Measurements from ENCODE around the gene METTL18.
"Not testable (repeated sequence)": the region's sequence is repeated elsewhere in the genome, so short reads cannot be mapped to it uniquely, and the experiment has no call there.

METTL18 gene

GRCh38 chr1:169794530-169795416, at the start of gene METTL18:
Gene METTL18 (minus strand): TSS chr1:169794907. CDS start chr1:169793695, 1,212 bp downstream.
- in situ Hi-C loops (cut with MboI; ENCODE audit: low sequenced_read_pairs), result no loop called here

GRCh38 chr1:169838942-169839341, 44.2 kb upstream of the METTL18 start:
- in situ Hi-C loops (cut with MboI; ENCODE audit: low sequenced_read_pairs), result no loop called here

- in situ Hi-C loops (cut with MboI; ENCODE audit: low sequenced_read_pairs), result no loop called here
Measured at GRCh38 chr1:169836198-169836597, 41.5 kb upstream of the METTL18 start.

- in situ Hi-C loops (cut with MboI; ENCODE audit: low sequenced_read_pairs), result no loop called here
Measured at GRCh38 chr1:169835647-169836046, 40.9 kb upstream of the METTL18 start.

- in situ Hi-C loops (cut with MboI; ENCODE audit: low sequenced_read_pairs), result no loop called here
Measured at GRCh38 chr1:169834869-169835268, 40.2 kb upstream of the METTL18 start.

GRCh38 chr1:169833179-169833901, 38.6 kb upstream of the METTL18 start:
- in situ Hi-C loops (cut with MboI; ENCODE audit: low sequenced_read_pairs), result no loop called here

GRCh38 chr1:169829671-169830070, 35.0 kb upstream of the METTL18 start:
- in situ Hi-C loops (cut with MboI; ENCODE audit: low sequenced_read_pairs), result no loop called here

- in situ Hi-C loops (cut with MboI; ENCODE audit: low sequenced_read_pairs), result no loop called here
Measured at GRCh38 chr1:169824153-169824552, 29.4 kb upstream of the METTL18 start.

GRCh38 chr1:169821500-169821899, 26.8 kb upstream of the METTL18 start:
- in situ Hi-C loops (cut with MboI; ENCODE audit: low sequenced_read_pairs), result no loop called here

GRCh38 chr1:169816617-169817016, 21.9 kb upstream of the METTL18 start:
- in situ Hi-C loops (cut with MboI; ENCODE audit: low sequenced_read_pairs), result no loop called here

GRCh38 chr1:169814265-169814664, 19.6 kb upstream of the METTL18 start:
- in situ Hi-C loops (cut with MboI; ENCODE audit: low sequenced_read_pairs), result no loop called here

GRCh38 chr1:169812131-169812530, 17.4 kb upstream of the METTL18 start:
- in situ Hi-C loops (cut with MboI; ENCODE audit: low sequenced_read_pairs), result no loop called here

- in situ Hi-C loops (cut with MboI; ENCODE audit: low sequenced_read_pairs), result not testable (repeated sequence)
Measured at GRCh38 chr1:169811418-169812035, 16.8 kb upstream of the METTL18 start.

- in situ Hi-C loops (cut with MboI; ENCODE audit: low sequenced_read_pairs), result no loop called here
Measured at GRCh38 chr1:169809370-169810095, 14.8 kb upstream of the METTL18 start.

GRCh38 chr1:169804941-169805340, 10.2 kb upstream of the METTL18 start:
- in situ Hi-C loops (cut with MboI; ENCODE audit: low sequenced_read_pairs), result no loop called here

GRCh38 chr1:169802888-169803287, 8.2 kb upstream of the METTL18 start:
- in situ Hi-C loops (cut with MboI; ENCODE audit: low sequenced_read_pairs), result no loop called here

- in situ Hi-C loops (cut with MboI; ENCODE audit: low sequenced_read_pairs), result no loop called here
Measured at GRCh38 chr1:169797281-169797680, 2.6 kb upstream of the METTL18 start.

- in situ Hi-C loops (cut with MboI; ENCODE audit: low sequenced_read_pairs), result no loop called here
Measured at GRCh38 chr1:169796274-169796810, 1.6 kb upstream of the METTL18 start.

- in situ Hi-C loops (cut with MboI; ENCODE audit: low sequenced_read_pairs), result no loop called here
Measured at GRCh38 chr1:169795687-169796086, 980 bp upstream of the METTL18 start.

GRCh38 chr1:169793730-169794129, 977 bp downstream of the METTL18 start:
- in situ Hi-C loops (cut with MboI; ENCODE audit: low sequenced_read_pairs), result no loop called here

- in situ Hi-C loops (cut with MboI; ENCODE audit: low sequenced_read_pairs), result no loop called here
Measured at GRCh38 chr1:169788402-169788801, 6.3 kb downstream of the METTL18 start.

Data from hTERT RPE-1 (cell line).